Measurements from ENCODE around the gene AKAP7.
"Not testable (repeated sequence)": the region's sequence is repeated elsewhere in the genome, so short reads cannot be mapped to it uniquely, and the experiment has no call there.

Gene AKAP7

GRCh38 chr6:131135244-131136020 is at the start of gene AKAP7:
Gene AKAP7 (plus strand): TSS chr6:131135467. CDS start chr6:131135764, 297 bp downstream.
- peak; percentile 17 for DNase-seq (ENCODE audit: low read depth, low spot score)

- not testable (repeated sequence) for DNase-seq (ENCODE audit: low read depth, low spot score)
These were observed 44.9 kb upstream of the AKAP7 start for GRCh38 chr6:131090339-131090738.

- not testable (repeated sequence) for DNase-seq (ENCODE audit: low read depth, low spot score)
These were observed 43.3 kb upstream of the AKAP7 start for GRCh38 chr6:131091944-131092343.

- DNase-seq (ENCODE audit: low read depth, low spot score), result no peak
These were observed 41.9 kb upstream of the AKAP7 start for GRCh38 chr6:131093334-131093733.

GRCh38 chr6:131096786-131097185 is 38.5 kb upstream of the AKAP7 start:
- DNase-seq (ENCODE audit: low read depth, low spot score), result no peak

- DNase-seq (ENCODE audit: low read depth, low spot score), result no peak
These were observed 33.2 kb upstream of the AKAP7 start for GRCh38 chr6:131101911-131102680.

GRCh38 chr6:131103296-131103695 is 32.0 kb upstream of the AKAP7 start:
- no peak for DNase-seq (ENCODE audit: low read depth, low spot score)

- no peak for DNase-seq (ENCODE audit: low read depth, low spot score)
These were observed 31.4 kb upstream of the AKAP7 start for GRCh38 chr6:131103901-131104300.

- no peak for DNase-seq (ENCODE audit: low read depth, low spot score)
These were observed 28.1 kb upstream of the AKAP7 start for GRCh38 chr6:131107151-131107550.

GRCh38 chr6:131112249-131112648 is 23.0 kb upstream of the AKAP7 start:
- no peak for DNase-seq (ENCODE audit: low read depth, low spot score)

- DNase-seq (ENCODE audit: low read depth, low spot score), result no peak
These were observed 19.6 kb upstream of the AKAP7 start for GRCh38 chr6:131115651-131116050.

GRCh38 chr6:131116321-131116720 is 18.9 kb upstream of the AKAP7 start:
- no peak for DNase-seq (ENCODE audit: low read depth, low spot score)

GRCh38 chr6:131116755-131117360 is 18.4 kb upstream of the AKAP7 start:
- no peak for DNase-seq (ENCODE audit: low read depth, low spot score)

GRCh38 chr6:131117878-131118277 is 17.4 kb upstream of the AKAP7 start:
- DNase-seq (ENCODE audit: low read depth, low spot score), result no peak

GRCh38 chr6:131122007-131122406 is 13.3 kb upstream of the AKAP7 start:
- no peak for DNase-seq (ENCODE audit: low read depth, low spot score)

- no peak for DNase-seq (ENCODE audit: low read depth, low spot score)
These were observed 12.8 kb upstream of the AKAP7 start for GRCh38 chr6:131122516-131122915.

GRCh38 chr6:131124336-131125071 is 10.8 kb upstream of the AKAP7 start:
- DNase-seq (ENCODE audit: low read depth, low spot score), result no peak

- no peak for DNase-seq (ENCODE audit: low read depth, low spot score)
These were observed 9.8 kb upstream of the AKAP7 start for GRCh38 chr6:131125431-131125830.

GRCh38 chr6:131129689-131130553 is 5.3 kb upstream of the AKAP7 start:
- no peak for DNase-seq (ENCODE audit: low read depth, low spot score)

GRCh38 chr6:131130554-131130940 is 4.7 kb upstream of the AKAP7 start:
- DNase-seq (ENCODE audit: low read depth, low spot score), result no peak

- DNase-seq (ENCODE audit: low read depth, low spot score), result no peak
These were observed 2.9 kb upstream of the AKAP7 start for GRCh38 chr6:131132360-131132759.

All from activated naive CD8-positive, alpha-beta T cell treated with anti-CD3 and anti-CD28 coated beads, Interleukin-2, amount 50 U/mL, for 16 hours (primary cell).